ENCODE data around the gene ARL6IP4.
"Not testable (repeated sequence)": the region's sequence is repeated elsewhere in the genome, so short reads cannot be mapped to it uniquely, and the experiment has no call there.

DNA sequence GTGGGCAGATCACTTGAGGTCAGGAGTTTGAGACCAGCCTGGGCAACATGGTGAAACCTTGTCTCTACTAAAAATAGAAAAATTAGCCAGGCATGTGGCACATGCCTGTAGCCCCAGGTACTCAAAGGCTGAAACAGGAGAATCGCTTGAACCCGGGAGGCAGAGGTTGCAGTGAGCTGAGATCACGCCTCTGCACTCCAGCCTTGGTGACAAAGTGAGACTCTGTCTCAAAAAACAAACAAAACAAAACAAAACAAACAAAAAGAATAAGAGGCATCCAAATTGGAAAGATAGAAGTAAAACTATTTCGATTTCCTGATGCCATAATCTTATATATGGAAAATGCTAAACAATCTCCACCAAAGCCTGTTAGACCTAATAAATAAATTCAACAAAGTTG is 34.0 kb downstream of the ARL6IP4 start:
- TF ChIP-seq RFX5 (IDR thresholded peaks at IDR 0.05; ENCODE audit: low read depth, low read length); CTCF (conservative IDR thresholded peaks at IDR 0.05; ENCODE audit: low read depth, low read length); CHD1 (IDR thresholded peaks at IDR 0.05; ENCODE audit: low read depth, low read length); POLR2A (IDR thresholded peaks at IDR 0.05; ENCODE audit: low read depth, low read length); RAD21 (IDR thresholded peaks at IDR 0.05; ENCODE audit: low read length); CEBPB (IDR thresholded peaks at IDR 0.05; ENCODE audit: low read depth, low read length); SMC3 (IDR thresholded peaks at IDR 0.05; ENCODE audit: low read depth, low read length); USF2 (IDR thresholded peaks at IDR 0.05; ENCODE audit: low read depth, low read length): not testable (repeated sequence)

All from IMR-90 (cell line).